Glutamatergic neuron (in vitro differentiated cells): ENCODE data around the gene RAD23B. TPM values are rescaled to one million over a fixed set of nuclear protein-coding genes. Genes with fewer than 3 reads are reported as not detected.
A peak's percentile ranks its signal among the peaks of the same experiment; 100 is the strongest.

Source experiments
- DNase-seq: peaks from one replicate; pipeline ENCODE4 v3.0.0; 2022
- H3K27ac Mint-ChIP-seq: one replicate; pipeline ENCODE4 v1.8.0; 2020; ENCODE audit warnings: mild to moderate bottlenecking, mixed read lengths, inconsistent platforms; ENCODE audit not compliant: unreplicated experiment
- H3K27me3 Mint-ChIP-seq: one replicate; pipeline ENCODE4 v1.8.0; 2020; ENCODE audit warnings: mild to moderate bottlenecking, moderate library complexity, mixed read lengths, inconsistent platforms; ENCODE audit not compliant: unreplicated experiment
- H3K36me3 Mint-ChIP-seq: one replicate; pipeline ENCODE4 v1.8.0; 2020; ENCODE audit warnings: mild to moderate bottlenecking, mixed read lengths, inconsistent platforms; ENCODE audit not compliant: unreplicated experiment
- H3K4me1 Mint-ChIP-seq: one replicate; pipeline ENCODE4 v1.8.0; 2020; ENCODE audit warnings: mild to moderate bottlenecking, low read depth, mixed read lengths, inconsistent platforms; ENCODE audit not compliant: unreplicated experiment
- H3K4me3 Mint-ChIP-seq: one replicate; pipeline ENCODE4 v1.8.0; 2020; ENCODE audit warnings: mild to moderate bottlenecking, mixed read lengths, inconsistent platforms; ENCODE audit not compliant: unreplicated experiment
- H3K9me3 Mint-ChIP-seq: one replicate; pipeline ENCODE4 v1.8.0; 2020; ENCODE audit warnings: mild to moderate bottlenecking, moderate library complexity, mixed read lengths, inconsistent platforms; ENCODE audit not compliant: unreplicated experiment
- CTCF ChIP-seq: fragments of 200-600 bp; sonication (generic); IDR thresholded peaks from one replicate; pipeline ENCODE4 v1.5.0; 2021; ENCODE audit not compliant: partially characterized antibody, unreplicated experiment
- long read RNA-seq: library from polyadenylated mRNA; unstranded; transcript quantifications from one replicate; pipeline ENCODE4 v2.0.0, GENCODE V29; 2020; ENCODE audit not compliant: unreplicated experiment
- total RNA-seq: library from RNA; stranded (reverse); fragmentation: NEBNext Ultra II Directional; extraction: Animal tissue kit (Norgen Biotek cat#: 25700); gene quantifications from one replicate; pipeline ENCODE4 v1.2.1, GENCODE V29; 2021; ENCODE audit not compliant: unreplicated experiment

Gene RAD23B
- total RNA-seq, result 145 TPM
- long read RNA-seq, partial matches to known transcripts, result 3 of 12 reads
- long read RNA-seq, other reads (novel, unspliced or antisense), result 8 of 12 reads

- Mint-ChIP-seq H3K4me1 (peaks cover 12% of the 10 kb centered on the region), H3K4me3 (peak within 1 kb of the TSS; percentile 98), H3K27me3 (peaks cover 15% of the 10 kb centered on the region), H3K36me3 (no peaks in the 10 kb centered on the region), H3K27ac (peak within 1 kb of the TSS; percentile 99), H3K9me3 (peaks cover 15% of the 10 kb centered on the region)
- peak; percentile 99 for DNase-seq
- no peak for TF ChIP-seq CTCF
These were observed at the start of gene RAD23B for GRCh38 chr9:107282759-107283622. RAD23B (plus strand) TSS chr9:107283279; CDS start chr9:107283630, 351 bp downstream.

- no peak for DNase-seq
- TF ChIP-seq CTCF, result no peak
- H3K4me3 Mint-ChIP-seq, result no peak overlapping the region
- H3K36me3 Mint-ChIP-seq, result no peaks in the 10 kb centered on the region
- no peaks in the 10 kb centered on the region for H3K27me3 Mint-ChIP-seq
- H3K4me1 Mint-ChIP-seq, result no peaks in the 10 kb centered on the region
- no peak overlapping the region for H3K27ac Mint-ChIP-seq
- H3K9me3 Mint-ChIP-seq, result no peaks in the 10 kb centered on the region
These were observed 47.2 kb upstream of the RAD23B start for GRCh38 chr9:107235765-107236442.

GRCh38 chr9:107237873-107238272, 45.2 kb upstream of the RAD23B start:
- Mint-ChIP-seq H3K27me3 (no peaks in the 10 kb centered on the region), H3K4me3 (no peak overlapping the region), H3K36me3 (no peaks in the 10 kb centered on the region), H3K9me3 (no peaks in the 10 kb centered on the region), H3K4me1 (peaks cover 5% of the 10 kb centered on the region), H3K27ac (no peak overlapping the region)
- no peak for DNase-seq
- no peak for TF ChIP-seq CTCF

- H3K27ac Mint-ChIP-seq, result no peak overlapping the region
- no peaks in the 10 kb centered on the region for H3K9me3 Mint-ChIP-seq
- H3K36me3 Mint-ChIP-seq, result no peaks in the 10 kb centered on the region
These were observed 43.6 kb upstream of the RAD23B start for GRCh38 chr9:107239474-107239873.

More at GRCh38 chr9:107239474-107239873, 43.6 kb upstream of the RAD23B start:
- no peak for TF ChIP-seq CTCF
- no peak overlapping the region for H3K4me3 Mint-ChIP-seq
- no peak for DNase-seq
- H3K4me1 Mint-ChIP-seq, result peaks cover 7% of the 10 kb centered on the region
- no peaks in the 10 kb centered on the region for H3K27me3 Mint-ChIP-seq
